GM18870 (cell line): ENCODE measurements around the gene ADAMTS8.

Source experiments
- ATAC-seq: cut with Tn5 transposase; IDR thresholded peaks from one replicate; pipeline ENCODE4 v1.9.1; 2021; ENCODE audit warnings: moderate library complexity; ENCODE audit not compliant: unreplicated experiment

ADAMTS8 gene

DNA sequence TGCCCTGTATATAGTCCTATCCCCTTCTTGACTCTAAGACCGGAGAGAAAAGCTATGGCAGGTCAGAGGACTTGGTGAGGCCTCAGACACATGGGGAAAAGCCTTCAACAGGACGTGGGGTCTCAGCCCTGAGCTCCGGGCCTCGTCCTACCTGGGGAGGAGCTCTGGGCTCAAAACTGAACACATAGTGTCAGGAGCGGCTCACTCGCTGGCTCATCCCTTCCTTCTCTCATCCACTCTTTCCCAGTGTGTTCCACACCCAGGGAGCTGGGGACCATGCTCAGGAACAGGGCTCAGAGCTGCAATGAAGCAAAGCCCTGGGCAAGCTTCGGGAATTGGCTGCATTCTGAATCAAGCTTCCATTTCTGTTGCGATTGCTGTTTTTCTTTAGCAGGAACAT lies 34.5 kb upstream of the ADAMTS8 start:
- ATAC-seq, result no peak

DNA sequence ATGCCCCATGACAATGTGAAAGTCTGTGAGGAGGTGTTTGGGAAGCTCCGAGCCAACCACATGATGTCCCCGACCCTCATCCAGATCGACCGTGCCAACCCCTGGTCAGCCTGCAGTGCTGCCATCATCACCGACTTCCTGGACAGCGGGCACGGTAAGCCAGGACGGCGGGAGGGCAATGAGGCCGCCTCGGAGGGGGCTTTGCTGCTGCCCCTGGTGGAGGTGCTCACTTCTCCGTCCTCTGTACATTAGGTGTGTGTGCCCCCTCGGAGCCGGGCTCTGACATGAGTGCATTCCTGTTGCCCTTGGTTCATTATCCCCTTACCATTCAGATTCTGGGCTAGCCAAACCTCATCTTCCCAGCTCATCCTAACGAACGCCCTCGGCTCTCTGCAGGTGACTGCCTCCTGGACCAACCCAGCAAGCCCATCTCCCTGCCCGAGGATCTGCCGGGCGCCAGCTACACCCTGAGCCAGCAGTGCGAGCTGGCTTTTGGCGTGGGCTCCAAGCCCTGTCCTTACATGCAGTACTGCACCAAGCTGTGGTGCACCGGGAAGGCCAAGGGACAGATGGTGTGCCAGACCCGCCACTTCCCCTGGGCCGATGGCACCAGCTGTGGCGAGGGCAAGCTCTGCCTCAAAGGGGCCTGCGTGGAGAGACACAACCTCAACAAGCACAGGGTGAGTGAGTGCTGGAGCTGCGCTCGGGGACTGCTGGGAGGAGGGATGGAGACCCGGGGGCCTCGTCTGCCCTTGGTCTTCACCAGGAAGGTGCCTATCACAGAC lies 33.9 kb upstream of the ADAMTS8 start:
- no peak for ATAC-seq

DNA sequence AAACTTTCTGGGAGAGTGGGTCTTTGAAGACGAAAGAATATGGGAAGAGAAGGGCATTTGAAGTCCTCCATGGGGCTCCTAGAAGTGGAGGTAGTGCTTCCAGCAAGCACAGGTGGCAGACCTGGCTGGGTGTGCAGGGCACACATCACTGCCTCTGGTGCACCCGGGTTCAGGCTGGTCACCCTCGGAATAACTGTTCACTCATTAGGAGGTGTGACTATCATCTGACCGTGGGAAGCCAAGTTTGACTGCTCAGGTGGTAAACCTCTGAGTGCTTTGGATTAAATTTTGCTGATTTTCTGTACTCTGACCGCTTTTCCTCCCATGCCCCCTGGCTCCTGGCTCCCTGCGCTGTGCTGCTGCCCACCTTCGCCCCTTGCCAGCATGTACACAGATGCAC lies 31.1 kb upstream of the ADAMTS8 start:
- ATAC-seq, result no peak

- ATAC-seq, result no peak
Measured at GRCh38 chr11:130458410-130458729, 30.0 kb upstream of the ADAMTS8 start.

- ATAC-seq, result no peak
Measured at GRCh38 chr11:130457623-130458409, 29.4 kb upstream of the ADAMTS8 start.

GRCh38 chr11:130456286-130456685 lies 27.9 kb upstream of the ADAMTS8 start:
- no peak for ATAC-seq

DNA sequence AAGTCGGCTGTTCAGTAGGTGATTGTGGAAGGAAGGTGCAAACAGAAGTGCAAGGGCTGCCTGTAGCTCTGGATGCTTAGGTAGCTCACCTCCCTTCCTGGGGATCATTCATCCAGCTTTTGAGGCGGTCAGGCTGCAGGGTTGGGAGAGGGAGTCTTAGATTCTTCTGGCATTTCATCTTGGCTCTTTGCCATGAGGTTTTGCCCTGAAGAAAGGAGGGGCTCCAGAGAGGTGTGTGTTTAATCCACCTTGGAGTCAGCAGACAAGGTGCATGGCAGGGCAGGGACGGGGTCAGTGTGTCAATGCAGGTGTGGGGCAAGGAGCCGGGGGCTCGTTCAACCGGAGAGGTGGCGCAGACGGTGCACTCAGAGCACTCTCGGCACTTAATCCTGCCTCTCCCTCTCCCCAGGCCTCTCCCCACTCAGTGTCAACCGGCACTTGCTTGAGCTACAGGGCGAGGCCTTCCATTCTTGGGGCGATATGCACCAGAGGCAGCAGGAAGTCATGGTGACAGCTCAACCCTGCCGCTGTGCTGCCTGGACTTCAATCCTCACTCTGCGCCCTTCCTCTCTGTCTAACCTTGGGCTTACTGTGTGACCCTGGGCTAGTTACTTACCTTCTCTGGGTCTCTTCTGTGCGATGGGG lies 27.2 kb upstream of the ADAMTS8 start:
- no peak for ATAC-seq

GRCh38 chr11:130454491-130455252 lies 26.3 kb upstream of the ADAMTS8 start:
- ATAC-seq, result no peak

DNA sequence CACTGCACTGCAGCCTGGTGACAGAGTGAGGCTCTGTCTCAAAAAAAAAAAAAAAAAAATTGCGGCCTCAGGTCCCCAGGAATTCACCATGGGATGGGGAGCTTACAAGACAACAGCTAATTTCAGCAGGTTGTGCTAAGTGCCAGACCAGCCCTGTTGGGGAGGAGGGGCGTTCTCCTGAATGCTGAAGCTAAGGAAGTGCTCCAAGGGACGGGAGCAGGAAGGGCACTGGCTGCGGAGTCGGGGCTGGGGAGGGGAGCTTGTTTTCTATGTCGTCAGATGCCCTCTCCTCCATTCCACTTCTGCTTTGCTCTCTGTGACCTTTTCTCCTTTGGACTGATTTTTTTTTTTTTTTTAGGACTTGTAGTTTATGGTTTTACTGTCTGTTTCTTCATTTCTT lies 24.5 kb upstream of the ADAMTS8 start:
- no peak for ATAC-seq

- no peak for ATAC-seq
Measured at GRCh38 chr11:130452176-130452575, 23.8 kb upstream of the ADAMTS8 start.

DNA sequence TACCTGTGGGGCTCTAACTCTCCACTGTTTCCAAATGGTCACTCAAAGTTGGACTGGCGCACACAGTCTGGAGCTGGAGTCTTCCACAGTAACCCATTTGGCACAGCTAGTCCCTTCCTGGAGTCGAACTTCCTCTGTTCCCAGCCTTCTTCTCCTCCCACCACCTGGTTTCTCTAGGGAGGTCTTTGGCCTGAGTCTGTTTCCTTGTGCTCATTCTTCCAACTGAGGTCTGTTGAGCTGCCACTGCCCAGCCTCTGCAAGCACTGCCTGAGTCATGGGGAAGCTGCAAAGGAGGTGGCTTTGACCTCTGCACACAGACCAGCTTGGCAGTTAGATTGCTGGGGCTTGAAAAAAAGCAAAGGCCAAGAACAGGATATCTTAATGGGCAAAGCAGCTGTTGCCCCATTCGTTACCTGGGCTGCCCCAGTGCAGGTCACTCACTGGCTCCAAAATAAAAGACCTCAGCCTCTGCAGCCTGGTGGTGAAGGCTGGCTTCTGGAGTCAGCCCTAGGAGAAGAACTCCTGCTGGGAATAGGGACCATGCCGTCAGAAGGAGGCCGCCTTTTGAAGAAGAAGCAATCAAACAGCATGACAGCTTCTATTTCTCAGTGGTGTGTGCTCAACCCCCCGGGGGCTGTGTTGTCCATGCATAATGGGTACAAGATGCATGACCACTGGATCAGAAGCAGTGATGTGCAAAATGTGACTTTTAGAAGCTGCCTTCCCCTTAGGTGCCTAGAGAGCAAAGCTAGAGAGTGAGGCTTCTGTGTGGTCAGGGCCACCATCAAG lies 23.0 kb upstream of the ADAMTS8 start:
- no peak for ATAC-seq

DNA sequence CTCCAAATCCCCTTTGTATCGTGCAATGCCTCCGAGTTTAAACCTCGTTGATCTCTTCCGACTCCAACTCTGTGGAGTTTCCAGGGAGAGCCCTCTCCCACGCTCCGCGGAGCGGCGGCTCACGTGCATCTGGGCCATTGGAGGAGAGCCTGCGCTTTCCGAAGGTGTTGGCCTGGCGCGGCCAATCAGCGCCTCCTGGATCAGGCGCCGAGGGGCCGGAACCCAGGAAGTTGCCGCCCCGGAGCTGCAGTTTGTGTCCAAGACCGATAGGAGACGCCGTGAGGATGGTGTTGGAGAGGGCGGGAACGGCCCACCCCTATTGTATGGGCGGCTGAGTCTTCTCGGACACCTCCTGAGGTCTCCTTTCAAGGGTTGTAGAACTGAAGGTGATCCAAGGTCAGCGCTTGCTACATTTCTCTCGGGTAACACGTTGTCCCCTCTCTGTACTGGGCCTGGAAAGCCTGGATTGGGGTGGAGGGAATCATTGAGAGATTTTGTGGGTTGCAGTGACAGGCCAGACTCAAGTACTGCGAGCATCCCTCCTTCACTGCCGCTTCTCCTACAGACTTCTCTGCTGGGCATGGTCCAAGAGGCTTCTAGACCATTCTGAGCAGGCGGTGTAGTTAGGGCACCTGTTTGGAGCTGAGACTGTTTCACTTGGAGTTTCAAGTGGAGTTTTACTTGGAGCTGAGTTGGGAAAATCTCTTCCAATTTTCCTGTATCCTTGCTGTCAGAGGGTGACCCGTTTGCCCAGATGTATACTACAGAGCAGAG lies 21.8 kb upstream of the ADAMTS8 start:
- ATAC-seq, result no peak

GRCh38 chr11:130449310-130449990 lies 21.0 kb upstream of the ADAMTS8 start:
- ATAC-seq, result no peak

DNA sequence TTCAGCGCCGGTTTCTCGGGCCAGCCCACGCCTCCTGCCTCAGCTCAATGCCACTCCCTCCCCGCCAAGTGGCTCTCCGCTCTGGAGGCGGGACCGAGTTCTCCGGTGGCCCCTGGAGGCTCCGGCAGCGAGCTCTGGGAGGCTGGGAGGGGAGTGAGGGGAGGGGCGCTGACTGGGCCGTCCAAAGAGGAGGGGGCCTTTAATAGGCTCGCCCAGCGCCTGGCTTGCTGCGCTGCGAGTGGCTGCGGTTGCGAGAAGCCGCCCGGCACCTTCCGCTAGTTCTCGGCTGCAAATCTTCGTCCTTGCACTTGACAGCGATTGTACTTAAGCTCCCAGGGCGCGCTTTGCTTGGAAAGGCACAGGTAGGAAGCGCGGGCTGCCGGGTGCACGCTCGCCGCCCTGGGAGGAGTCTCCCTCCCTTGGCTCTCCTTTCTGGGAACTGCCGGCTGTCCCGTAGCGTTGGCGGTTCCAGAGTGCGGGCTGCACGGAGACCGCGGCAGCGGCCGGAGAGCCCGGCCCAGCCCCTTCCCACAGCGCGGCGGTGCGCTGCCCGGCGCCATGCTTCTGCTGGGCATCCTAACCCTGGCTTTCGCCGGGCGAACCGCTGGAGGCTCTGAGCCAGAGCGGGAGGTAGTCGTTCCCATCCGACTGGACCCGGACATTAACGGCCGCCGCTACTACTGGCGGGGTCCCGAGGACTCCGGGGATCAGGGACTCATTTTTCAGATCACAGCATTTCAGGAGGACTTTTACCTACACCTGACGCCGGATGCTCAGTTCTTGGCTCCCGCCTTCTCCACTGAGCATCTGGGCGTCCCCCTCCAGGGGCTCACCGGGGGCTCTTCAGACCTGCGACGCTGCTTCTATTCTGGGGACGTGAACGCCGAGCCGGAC lies 20.3 kb upstream of the ADAMTS8 start, which contains the start of gene ADAMTS15:
ADAMTS15 (plus strand) TSS at position 230 of the 894 bp plus-strand sequence; CDS start at position 559, 329 bp downstream.
- no peak for ATAC-seq

- no peak for ATAC-seq
Measured at GRCh38 chr11:130448039-130448415, 19.6 kb upstream of the ADAMTS8 start.

GRCh38 chr11:130445788-130446187 lies 17.4 kb upstream of the ADAMTS8 start:
- no peak for ATAC-seq

GRCh38 chr11:130442737-130443136 lies 14.3 kb upstream of the ADAMTS8 start:
- ATAC-seq, result no peak

DNA sequence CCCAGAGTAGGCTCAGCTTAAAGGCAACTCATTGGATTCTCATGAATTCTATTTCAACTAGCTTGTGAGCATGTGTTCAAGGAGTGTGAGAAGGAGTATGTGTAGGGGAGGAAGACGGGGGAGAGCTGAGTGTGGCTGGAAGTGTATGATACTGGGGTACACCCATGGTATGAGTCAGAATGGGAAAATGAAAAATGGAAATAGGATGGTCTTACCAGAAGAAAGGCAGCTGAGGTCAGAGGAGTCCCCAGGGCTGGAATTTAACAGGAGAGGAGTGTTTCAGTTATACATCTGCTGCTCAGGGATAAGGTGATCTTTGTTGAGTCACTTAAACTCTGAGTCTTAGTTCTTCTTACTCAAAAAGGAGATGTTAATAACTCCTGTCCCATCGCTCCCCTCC lies 13.3 kb upstream of the ADAMTS8 start:
- no peak for ATAC-seq
